Measurements from ENCODE around the gene CASP7.

- TF ChIP-seq, protein P1, sequence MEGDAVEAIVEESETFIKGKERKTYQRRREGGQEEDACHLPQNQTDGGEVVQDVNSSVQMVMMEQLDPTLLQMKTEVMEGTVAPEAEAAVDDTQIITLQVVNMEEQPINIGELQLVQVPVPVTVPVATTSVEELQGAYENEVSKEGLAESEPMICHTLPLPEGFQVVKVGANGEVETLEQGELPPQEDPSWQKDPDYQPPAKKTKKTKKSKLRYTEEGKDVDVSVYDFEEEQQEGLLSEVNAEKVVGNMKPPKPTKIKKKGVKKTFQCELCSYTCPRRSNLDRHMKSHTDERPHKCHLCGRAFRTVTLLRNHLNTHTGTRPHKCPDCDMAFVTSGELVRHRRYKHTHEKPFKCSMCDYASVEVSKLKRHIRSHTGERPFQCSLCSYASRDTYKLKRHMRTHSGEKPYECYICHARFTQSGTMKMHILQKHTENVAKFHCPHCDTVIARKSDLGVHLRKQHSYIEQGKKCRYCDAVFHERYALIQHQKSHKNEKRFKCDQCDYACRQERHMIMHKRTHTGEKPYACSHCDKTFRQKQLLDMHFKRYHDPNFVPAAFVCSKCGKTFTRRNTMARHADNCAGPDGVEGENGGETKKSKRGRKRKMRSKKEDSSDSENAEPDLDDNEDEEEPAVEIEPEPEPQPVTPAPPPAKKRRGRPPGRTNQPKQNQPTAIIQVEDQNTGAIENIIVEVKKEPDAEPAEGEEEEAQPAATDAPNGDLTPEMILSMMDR (IDR thresholded peaks at IDR 0.05), result no peak
- no peak for TF ChIP-seq POLR2A (IDR thresholded peaks at IDR 0.05)
These were observed 31.2 kb upstream of the CASP7 start for GRCh38 chr10:113648478-113648877.
